OCI-LY7 (cell line): Measurements from ENCODE around the gene WDFY3. TPM values are rescaled to one million over a fixed set of nuclear protein-coding genes. Genes with fewer than 3 reads are reported as not detected.

ENCODE experiments used
- BruUV-seq: library from RNA; stranded (reverse); fragments of 400-500 nt; replicated peaks from 2 replicates; lab custom pipeline; 2021; lab: Mats Ljungman, UMichigan
- CTCF ChIA-PET: fragments of 300-600 bp; sonication (Branson Sonifier 250); formaldehyde crosslinking; loops from one replicate; lab custom pipeline; 2022; ENCODE audit warnings: antibody characterized with exemption; ENCODE audit not compliant: unreplicated experiment; lab: Charles Lee
- POLR2A ChIA-PET: fragments of 300-600 bp; sonication (Branson Sonifier 250); formaldehyde crosslinking; loops from one replicate; lab custom pipeline; 2022; ENCODE audit warnings: antibody characterized with exemption; lab: Charles Lee
- DNase-seq: peaks from one replicate; pipeline ENCODE4 v3.0.0-alpha.2; 2015; ENCODE audit warnings: low spot score
- H2AFZ ChIP-seq: fragments of 200-600 bp; sonication (generic), shearing (Covaris generic); 2 replicates; pipeline ENCODE4 v1.6.1; 2014; ENCODE audit warnings: mild to moderate bottlenecking, antibody characterized with exemption, low read length, moderate library complexity
- H3K27ac ChIP-seq: fragments of 200-600 bp; sonication (generic); 2 replicates; pipeline ENCODE4 v1.5.1; 2014; ENCODE audit warnings: mixed run types, low read depth, mild to moderate bottlenecking, moderate library complexity, low read length, inconsistent platforms; ENCODE audit not compliant: poor library complexity, severe bottlenecking
- H3K36me3 ChIP-seq: fragments of 200-600 bp; sonication (generic); 2 replicates; pipeline ENCODE4 v1.6.1; 2014; ENCODE audit warnings: mild to moderate bottlenecking, antibody characterized with exemption, low read length, moderate library complexity, mixed read lengths; ENCODE audit not compliant: insufficient read depth
- H3K4me1 ChIP-seq: fragments of 200-600 bp; sonication (generic); 2 replicates; pipeline ENCODE4 v1.5.1; 2014; ENCODE audit warnings: mild to moderate bottlenecking, low read length; ENCODE audit not compliant: insufficient read depth, poor library complexity, severe bottlenecking
- H3K4me2 ChIP-seq: fragments of 200-600 bp; sonication (generic); 2 replicates; pipeline ENCODE4 v1.6.1; 2014; ENCODE audit warnings: mild to moderate bottlenecking, low read length
- H3K4me3 ChIP-seq: fragments of 200-600 bp; sonication (generic); 2 replicates; pipeline ENCODE4 v1.5.1; 2014; ENCODE audit warnings: mild to moderate bottlenecking, low read depth, low read length; ENCODE audit not compliant: poor library complexity, severe bottlenecking
- H3K79me2 ChIP-seq: fragments of 200-600 bp; sonication (generic); 2 replicates; pipeline ENCODE4 v1.6.1; 2016; ENCODE audit warnings: low read depth, mild to moderate bottlenecking, low read length, moderate library complexity, mixed read lengths; ENCODE audit not compliant: insufficient read depth
- H3K9me2 ChIP-seq: fragments of 200-600 bp; sonication (generic); 2 replicates; pipeline ENCODE4 v1.6.1; 2016; ENCODE audit warnings: mild to moderate bottlenecking, low read length, mixed read lengths; ENCODE audit not compliant: insufficient read depth
- H3K9me3 ChIP-seq: fragments of 200-600 bp; sonication (generic); 2 replicates; pipeline ENCODE4 v1.6.1; 2014; ENCODE audit warnings: mild to moderate bottlenecking, mixed run types, low read length, mixed read lengths
- H4K20me1 ChIP-seq: fragments of 200-600 bp; sonication (generic); 2 replicates; pipeline ENCODE4 v1.6.1; 2014; ENCODE audit warnings: mild to moderate bottlenecking, antibody characterized with exemption, low read length, moderate library complexity, mixed read lengths; ENCODE audit not compliant: insufficient read depth
- CTCF ChIP-seq: fragments of 200-600 bp; sonication (generic); conservative IDR thresholded peaks from 2 replicates; pipeline ENCODE4 v1.5.1; 2014; ENCODE audit warnings: mild to moderate bottlenecking, antibody characterized with exemption, low read length, moderate library complexity, mixed read lengths
- EZH2phosphoT487 ChIP-seq: fragments of 200-600 bp; sonication (generic); IDR thresholded peaks from 2 replicates; pipeline ENCODE4 v1.6.1; 2018; ENCODE audit warnings: low read depth, borderline replicate concordance, mild to moderate bottlenecking, mixed run types, antibody characterized with exemption, low read length, moderate library complexity, mixed read lengths
- intact Hi-C: fragments of 100-400 bp; cut with micrococcal nuclease; formaldehyde crosslinking; loops from one replicate; pipeline ENCODE4 v1.10.0; 2022; ENCODE audit not compliant: unreplicated experiment
- total RNA-seq, 2 experiments: library from RNA; depleted of rRNA in 1 of 2; stranded (reverse); fragments of >200 nt in 1 of 2; shearing (Covaris generic) in 1 of 2; gene quantifications; 2 replicates each; pipeline ENCODE4 v1.2.3, GENCODE V29; 2014 to 2022

Gene WDFY3
- total RNA-seq, 2 experiments from 2014 or later: not detected

- Histone ChIP-seq H3K9me3 (no peaks in the 10 kb centered on the region), H3K36me3 (no peaks in the 10 kb centered on the region), H3K9me2 (no peaks in the 10 kb centered on the region), H3K79me2 (no peaks in the 10 kb centered on the region), H3K4me2 (no peak overlapping the region), H3K27ac (no peak overlapping the region), H4K20me1 (no peaks in the 10 kb centered on the region), H3K4me3 (no peak overlapping the region), H3K4me1 (no peaks in the 10 kb centered on the region), H2AFZ (no peak overlapping the region)
- DNase-seq: no peak
- no peak for TF ChIP-seq EZH2phosphoT487
- TF ChIP-seq CTCF: no peak
- intact Hi-C loops: no loop called here
- ChIA-PET POLR2A (no interaction called here), CTCF (no interaction called here)
- no TSS peak for BruUV-seq
Measured at GRCh38 chr4:84778041-84778440, 188.4 kb downstream of the WDFY3 start.

- BruUV-seq: no TSS peak
- Histone ChIP-seq H2AFZ (no peak overlapping the region), H3K4me3 (no peak overlapping the region), H3K79me2 (no peaks in the 10 kb centered on the region), H3K27ac (no peak overlapping the region), H3K9me3 (no peaks in the 10 kb centered on the region), H3K9me2 (no peaks in the 10 kb centered on the region), H3K36me3 (no peaks in the 10 kb centered on the region), H4K20me1 (no peaks in the 10 kb centered on the region), H3K4me1 (no peaks in the 10 kb centered on the region), H3K4me2 (no peak overlapping the region)
- CTCF ChIA-PET: no interaction called here
- TF ChIP-seq CTCF (no peak), EZH2phosphoT487 (no peak)
- DNase-seq: no peak
- intact Hi-C loops: no loop called here
- POLR2A ChIA-PET: interaction anchor here (0.6 kb wide), 1 partner anchor 516 kb away, joined by 4 read pairs; no protein-coding TSS in a partner anchor
Measured at GRCh38 chr4:84767168-84767567, 199.3 kb downstream of the WDFY3 start.

DNA sequence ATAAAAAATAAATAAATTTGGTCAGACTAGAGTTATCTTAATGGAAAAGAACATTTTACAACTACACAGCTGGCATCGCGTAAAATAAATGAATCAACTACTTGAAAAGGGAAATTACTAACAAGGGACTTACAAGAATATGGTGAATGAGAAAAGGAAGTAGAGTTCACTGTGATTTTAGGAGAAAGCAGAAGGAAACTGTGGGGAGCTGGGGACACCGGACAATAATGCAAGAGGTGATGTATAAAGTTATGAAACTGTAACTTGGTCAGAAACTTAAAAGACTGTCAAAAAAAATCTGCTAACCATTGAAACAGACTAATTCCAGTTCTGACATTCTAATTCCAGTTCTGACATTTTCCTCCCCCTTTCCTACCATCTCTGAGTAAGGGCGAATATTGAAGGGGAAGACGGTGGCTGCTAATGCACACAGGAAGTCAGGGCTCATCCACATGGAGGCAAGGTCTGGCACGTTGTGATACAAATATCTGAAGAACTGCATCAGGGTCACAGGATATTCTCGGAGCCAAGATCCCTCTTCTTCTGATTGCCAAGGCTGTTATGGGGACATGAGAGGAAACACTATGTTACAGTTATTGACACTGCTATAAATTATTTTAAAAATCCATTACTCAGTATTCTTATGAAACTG lies 213.0 kb downstream of the WDFY3 start:
- BruUV-seq: no TSS peak
- Histone ChIP-seq H3K27ac (no peak overlapping the region), H3K4me3 (no peak overlapping the region), H3K4me1 (no peaks in the 10 kb centered on the region), H3K9me3 (no peaks in the 10 kb centered on the region), H4K20me1 (no peaks in the 10 kb centered on the region), H3K9me2 (no peaks in the 10 kb centered on the region), H3K36me3 (no peaks in the 10 kb centered on the region), H3K79me2 (no peaks in the 10 kb centered on the region), H2AFZ (no peak overlapping the region), H3K4me2 (no peak overlapping the region)
- intact Hi-C loops: loop anchor here (5.0 kb wide), 1 partner anchor 219 kb away; no protein-coding TSS in a partner anchor
- ChIA-PET POLR2A (no interaction called here), CTCF (no interaction called here)
- DNase-seq: no peak
- TF ChIP-seq CTCF (no peak), EZH2phosphoT487 (no peak)
